HG02840 (cell line): ENCODE results near the gene MAP4K2.

Source experiments
- ATAC-seq: cut with Tn5 transposase; IDR thresholded peaks from one replicate; pipeline ENCODE4 v1.9.1; 2021; ENCODE audit warnings: mild to moderate bottlenecking, moderate library complexity, moderate number of reproducible peaks; ENCODE audit not compliant: unreplicated experiment, low FRiP score

The MAP4K2 gene

DNA sequence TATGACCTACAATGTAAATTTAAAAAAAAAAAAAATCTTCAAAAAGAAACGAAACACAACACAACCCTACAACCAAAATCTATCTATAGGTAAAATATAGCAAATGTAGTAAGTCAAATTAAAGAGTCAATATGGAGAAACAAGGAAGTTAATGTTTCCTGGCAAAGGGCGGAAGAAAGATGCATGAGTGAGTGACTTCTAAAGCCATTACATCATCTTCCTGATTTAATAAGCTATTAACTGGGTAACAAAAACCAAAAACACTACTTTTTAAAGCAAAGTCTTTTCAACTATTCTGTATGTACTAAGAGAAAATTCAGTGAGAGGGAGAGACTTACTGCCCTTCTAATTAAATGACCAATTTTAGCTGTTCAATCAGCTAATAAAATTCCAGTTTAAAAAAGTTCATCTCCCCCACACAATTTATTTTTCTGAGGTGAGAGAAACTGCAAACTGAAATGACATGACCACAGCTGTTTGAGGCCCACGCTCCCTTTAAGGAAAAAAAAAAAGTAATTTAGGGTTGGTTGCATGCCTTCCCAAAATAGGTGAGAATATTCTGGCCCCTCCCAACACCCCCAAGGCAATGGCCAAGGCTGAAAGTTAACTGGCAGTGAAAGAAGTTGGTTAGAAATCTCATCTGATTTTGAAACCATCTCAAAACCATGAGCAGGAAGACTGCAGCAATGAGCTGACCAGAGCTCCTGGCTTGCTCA is 30.6 kb downstream of the MAP4K2 start:
- no peak for ATAC-seq

DNA sequence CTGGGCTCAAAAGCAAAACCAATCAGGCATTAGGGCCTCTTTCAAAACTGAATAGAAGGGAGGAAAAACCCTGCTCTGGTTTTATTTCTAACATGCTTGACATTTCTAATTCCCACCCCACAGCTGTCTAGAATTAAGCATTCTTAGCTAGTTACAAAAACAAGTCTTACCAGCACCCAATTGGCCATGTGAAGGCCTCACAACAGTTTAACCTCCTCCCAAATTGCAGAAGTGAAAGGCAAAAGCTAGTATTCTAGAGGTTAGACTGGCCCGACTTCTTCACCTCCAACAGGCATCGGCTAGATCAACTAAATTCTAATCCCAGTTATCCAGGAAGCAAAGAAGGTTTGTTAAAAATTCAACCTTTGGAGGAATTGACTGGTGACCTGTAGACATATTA is 31.2 kb downstream of the MAP4K2 start:
- ATAC-seq: no peak

DNA sequence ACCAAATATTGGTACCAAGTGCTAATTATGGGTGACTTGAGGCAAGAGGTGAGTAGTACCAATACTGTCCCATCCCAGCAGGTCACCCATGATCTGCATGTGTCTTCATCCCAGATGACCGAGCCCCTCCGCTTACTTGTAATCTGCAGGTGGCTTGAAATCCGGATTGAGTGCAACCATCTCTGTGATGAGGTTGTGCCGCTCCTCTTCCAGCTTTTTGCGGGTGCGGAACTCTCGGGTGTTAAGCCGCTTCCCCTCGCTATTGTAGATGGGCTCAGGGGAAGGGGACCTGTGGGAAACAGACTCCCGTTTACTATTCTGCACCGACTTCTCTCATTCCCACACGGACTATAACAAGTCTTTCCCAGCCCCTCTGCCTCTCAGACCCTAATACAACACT is 32.9 kb downstream of the MAP4K2 start:
- ATAC-seq: no peak

DNA sequence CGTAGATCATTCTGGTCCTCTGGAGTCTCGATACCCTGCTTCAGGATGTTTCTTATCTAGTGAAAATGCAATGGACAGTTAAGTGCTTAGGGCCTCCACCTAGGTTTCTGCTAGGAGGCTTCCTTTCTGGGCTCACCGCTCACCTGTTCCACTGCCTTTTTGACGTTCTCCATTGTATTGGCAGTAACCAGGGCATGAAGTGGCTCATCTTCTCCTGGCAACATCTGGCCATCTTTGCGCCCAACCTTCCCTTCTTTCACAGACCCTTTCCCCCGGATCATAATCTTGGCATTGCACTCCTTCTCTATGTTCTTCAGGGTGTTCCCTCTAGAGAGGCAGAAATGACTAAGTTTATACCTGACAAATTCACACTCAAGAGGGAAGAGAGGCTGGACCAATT is 33.7 kb downstream of the MAP4K2 start:
- no peak for ATAC-seq

DNA sequence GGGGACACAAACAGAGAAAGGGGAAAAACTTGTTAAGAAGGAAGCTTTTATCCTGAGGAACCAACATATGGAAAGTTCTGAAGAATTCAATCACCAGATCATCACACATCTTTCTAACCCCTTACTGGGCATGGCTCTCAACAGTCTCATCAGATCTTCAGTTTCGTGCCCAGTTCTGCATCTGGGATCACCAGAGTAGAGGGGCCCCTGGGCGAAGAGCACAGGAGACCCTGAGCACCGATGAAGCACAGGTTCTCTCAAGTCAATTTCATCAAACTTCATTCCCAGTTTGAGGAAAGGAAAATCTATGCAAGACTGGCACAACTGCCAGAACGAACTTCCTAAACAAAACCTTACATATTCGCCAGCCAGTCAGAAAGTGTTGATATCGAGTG is 34.7 kb downstream of the MAP4K2 start:
- no peak for ATAC-seq

DNA sequence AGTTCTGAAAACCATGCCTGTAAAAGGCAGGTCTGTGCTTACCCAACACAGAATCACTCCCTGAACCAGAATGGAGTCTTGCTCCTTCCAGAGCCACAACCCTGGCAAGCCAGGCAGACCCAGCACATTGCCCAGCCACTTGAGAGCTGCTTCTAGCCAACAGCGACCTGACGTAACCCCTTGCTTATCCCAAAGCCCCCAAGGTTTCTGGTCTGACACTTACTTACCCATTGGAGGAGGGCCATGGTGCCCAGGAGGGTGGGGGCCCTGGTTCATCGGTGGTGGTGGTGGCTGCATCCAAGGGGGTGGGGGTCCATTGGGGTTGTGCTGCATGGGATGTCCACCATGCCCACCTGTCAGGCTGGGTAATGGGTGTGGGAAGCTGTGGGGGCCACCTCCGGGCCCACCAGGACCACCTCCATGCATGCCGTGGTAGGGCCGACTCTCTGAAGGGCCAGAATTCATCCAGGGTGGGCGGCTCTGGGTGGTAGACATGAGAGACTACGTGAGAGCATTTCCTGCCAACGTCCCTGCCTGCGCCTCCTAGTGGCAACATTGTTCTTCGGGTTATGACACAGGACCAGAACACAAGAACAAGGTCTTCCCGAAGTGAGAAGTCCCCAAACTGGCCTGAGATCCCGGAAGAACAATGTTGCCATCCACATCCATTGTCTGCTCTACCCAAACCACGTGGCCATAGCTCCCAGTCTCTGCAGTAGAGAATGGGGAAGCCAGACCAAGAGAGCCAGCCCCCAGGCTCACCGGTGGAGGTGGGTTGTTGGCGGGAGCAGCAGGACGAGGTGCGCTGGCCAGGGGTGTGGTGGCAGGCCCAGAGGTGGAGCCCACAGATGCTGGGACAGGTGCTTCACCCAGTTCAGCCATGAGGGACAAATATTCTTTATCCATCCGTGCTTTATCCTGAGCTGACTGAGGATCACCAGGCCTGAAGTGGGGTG is 35.4 kb downstream of the MAP4K2 start:
- no peak for ATAC-seq

DNA sequence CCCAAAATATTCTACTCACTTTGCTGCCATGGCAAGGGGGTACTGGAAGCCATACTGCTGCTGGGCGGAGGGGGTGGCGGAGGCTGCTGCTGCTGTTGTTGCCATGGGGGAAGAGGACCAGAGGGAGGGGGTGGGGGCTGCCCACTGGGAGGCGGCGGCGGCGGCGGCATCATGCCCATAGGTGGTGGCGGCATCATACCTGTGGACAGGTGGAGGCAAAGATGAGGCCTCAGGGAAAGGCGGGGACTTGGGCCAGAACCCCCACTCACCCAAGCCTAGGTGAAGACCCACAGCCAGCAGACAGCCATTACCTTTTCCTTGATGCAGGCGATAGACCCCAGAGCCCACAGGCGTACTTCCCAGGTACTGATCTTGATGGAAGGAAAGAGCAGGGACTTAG is 36.1 kb downstream of the MAP4K2 start:
- ATAC-seq: no peak

DNA sequence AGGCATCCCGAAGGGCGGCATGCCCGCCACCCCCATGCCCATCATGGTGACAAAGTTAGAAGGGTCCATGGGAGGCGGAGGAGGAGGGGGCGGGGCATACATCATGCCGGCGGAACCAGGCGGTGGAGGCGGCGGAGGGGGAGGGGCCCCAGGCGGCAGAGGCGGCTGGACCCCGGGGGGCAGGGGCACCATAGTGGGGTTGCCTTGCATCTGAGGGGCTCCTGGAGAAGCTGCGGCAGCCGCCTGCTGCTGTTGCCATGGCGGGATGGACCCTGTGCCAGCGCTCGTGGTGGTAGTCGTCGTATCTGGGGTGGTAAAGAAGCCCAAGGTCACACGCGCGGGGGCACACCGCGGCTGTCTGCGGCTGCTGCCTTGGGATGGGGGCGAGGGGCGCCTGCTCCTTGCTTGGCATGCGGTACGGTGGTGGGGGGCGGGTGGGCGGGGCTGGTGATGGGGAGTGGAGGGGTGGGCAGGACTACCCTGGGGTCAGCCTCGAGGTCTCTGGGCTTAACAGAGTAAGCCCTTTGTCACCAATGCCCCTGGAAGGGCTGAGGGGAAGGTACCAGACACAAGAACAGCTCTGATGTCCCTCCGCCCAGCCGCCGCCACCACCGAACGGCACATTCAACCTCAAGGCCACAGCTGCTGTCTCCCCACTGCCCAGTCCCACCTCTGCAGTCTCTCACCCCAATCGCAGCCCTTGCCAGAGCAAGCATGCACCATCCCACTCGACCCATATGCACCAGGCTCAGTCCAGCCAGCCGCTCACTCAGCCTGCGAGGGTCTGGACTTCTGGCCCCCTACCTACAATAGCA is 37.0 kb downstream of the MAP4K2 start:
- no peak for ATAC-seq

DNA sequence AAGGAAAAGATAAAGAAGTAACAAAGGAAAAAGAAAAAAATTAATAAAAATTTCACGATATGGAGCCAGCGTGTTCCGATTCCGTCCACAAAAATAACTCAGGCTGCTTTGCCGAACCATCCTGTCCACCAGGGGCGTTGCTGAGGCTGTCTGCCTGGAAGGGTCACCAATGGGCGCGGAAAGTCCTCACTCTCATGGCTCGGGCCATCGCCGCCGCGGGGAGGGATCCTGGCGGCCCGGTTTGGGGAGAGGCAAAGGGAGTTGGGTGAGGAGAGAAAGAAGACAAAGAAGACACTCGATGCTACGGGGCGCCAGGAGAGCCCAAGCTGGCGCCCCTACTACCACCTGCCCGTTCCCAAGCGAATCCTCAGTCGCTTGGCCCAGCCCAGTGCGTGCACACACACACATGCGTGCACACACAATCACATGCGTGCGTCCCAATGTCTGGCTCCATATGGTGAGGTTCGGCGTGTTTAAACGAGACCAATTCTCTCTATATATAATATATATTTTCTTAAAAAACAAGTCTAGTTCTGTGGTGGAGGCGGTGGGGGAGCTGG is 37.6 kb downstream of the MAP4K2 start:
- ATAC-seq: no peak

DNA sequence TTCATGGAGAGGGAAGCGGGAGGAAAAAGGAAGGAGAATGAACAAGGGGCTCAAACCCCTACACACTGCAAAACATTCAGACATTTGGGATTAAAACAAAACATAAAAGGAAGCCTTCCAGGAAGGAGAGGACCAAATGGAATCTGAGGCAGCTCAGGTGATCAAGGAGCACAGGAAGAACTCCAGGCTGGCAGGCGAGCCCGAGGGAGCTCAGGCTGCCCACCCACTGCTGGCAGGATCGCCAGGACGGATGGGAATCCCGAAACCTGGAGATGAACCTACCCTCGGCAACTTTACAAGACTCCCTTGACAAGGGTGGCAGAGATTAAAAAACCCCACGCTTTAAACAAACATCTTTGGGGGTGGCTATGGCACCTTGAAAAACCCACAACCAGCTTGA is 38.3 kb downstream of the MAP4K2 start:
- no peak for ATAC-seq

DNA sequence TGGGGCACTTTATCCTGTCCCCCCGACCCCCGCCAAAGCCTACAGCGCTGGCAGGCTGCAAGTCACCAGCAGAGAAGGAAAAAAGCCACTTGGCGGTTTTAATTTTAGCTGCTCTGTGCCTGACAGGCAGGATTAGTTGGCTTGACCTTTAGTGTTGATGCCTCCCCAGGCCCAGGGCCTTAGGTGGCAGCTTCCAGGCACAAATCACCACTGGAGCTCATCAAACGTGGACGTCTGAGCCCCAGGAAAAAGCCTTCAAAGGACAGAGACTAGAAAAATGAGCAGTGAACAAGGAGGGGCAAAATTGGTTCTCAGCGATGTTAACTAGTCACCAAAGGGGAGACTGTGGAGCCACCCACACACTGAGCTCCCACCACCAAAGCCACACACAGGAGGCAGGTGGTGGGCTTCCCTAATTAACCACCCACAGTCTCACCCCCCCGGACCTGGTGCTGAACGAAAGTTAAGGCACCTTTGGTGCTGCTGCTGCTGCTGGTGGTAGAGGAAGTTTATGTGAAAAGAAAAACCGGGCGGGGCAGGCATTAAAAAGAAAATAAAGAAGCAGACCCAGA is 38.9 kb downstream of the MAP4K2 start:
- ATAC-seq: no peak

DNA sequence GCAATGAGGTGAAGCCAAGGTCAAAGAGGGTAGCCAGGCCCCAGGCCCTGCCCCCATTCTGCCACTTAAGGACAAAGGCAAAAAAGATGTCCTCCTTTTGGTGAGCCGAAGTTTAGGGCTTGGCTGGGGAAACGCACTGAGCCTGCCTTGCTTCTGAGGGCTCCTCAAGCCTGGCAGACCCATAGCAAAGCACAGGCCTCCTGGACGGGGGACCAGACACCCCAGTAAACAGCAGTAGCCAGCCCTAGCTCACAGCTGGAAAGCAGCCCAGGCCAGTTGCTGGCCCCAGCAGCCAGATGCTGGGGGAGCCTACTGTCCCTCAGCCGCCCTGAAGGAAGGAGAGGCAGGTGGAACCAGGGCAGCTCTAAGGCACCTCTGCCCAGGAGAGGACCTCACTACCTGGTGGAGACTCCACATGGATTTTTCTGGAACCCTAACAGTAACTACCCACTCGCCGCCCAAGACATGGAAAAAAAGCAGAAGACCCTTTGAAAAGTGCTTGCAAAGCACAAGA is 39.4 kb downstream of the MAP4K2 start:
- no peak for ATAC-seq

DNA sequence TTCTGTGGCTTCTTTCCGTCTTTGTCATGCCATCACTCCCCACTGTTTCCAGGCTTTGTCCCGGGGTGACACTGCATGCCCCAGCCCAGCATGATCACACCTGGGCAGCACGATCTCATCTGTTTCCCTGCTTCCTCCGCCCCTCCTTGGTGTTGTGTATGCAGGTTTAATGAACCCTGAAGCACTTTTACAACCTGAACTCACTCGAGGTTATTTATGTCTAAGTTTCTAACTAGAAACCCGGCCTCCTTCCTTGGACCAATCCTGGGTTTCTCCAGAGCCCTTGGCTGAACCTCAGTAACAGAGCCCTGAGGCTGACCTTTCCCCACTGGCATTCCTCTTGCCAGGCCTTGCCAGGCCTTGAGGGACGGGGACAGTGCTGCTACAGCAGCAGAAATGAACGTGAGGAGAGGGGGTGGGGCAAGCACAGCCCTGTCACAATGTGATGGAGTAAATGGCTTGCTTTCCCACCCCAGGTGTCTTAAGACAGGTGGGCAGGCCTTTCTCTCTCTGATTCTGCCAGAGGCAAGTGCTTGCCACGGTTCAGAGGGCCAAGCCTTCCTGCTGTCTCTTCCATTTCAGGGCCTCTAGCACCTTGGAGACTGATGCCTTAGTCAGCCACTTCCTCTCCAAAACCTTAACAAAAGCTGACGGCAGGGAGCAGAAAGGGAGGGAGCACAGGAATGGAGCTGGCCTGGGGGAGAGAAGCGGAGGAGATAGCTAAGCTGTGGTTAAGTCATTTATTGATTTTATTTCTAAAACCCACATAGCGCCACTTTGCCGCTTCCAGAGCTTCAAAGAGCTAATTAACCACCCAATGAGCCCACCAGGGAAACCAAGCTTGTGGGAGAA is 40.1 kb downstream of the MAP4K2 start:
- ATAC-seq: no peak

DNA sequence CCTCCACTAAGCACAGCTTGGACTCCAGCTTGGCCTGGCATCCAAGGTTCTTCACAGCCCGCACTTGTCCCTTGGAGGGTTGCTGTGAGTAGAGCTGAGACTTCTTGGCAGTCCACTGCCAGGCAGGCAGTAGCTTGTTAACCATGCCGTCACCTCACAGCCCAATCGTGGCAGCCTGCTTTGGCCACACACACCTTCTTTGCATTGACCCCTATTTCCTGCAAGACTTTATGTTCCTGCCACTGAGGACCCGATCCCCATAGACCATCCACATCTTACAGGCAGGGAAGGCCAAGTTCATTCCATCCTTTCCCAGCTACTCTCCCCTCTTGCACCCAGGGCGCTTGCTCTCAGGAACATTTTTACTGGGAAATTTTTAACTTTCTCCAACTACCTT is 40.7 kb downstream of the MAP4K2 start:
- no peak for ATAC-seq

DNA sequence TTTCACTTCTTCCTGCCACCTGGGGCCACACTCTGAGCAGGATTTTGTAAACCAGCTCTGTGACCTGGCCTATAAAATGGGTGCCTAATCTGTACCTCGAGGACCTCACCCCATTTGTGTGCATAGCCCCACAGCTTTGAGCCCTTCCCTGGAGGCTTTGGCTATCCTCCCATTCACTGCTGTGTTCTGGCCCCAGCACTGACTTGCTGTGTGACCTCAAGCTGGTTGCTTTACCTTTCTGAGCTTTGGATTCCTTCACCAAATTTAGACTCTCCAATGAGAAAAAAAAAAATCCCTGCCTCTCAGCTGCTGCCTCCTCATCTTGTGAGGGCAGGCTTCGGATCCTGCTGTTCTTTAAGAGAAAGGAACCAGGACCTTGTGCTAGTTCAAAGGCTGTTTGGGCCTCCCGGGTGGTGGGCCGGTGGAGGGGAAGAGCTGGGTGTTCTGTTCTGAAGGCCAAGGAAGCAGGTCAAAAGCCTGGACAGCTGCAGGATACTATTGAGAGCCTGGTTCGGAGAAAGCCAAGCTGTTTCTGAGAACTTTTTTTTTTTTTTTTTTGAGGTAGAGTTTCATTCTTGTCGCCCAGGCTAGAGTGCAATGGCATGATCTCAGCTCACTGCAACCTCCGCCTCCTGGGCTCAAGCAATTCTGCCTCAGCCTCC is 42.1 kb downstream of the MAP4K2 start:
- no peak for ATAC-seq

DNA sequence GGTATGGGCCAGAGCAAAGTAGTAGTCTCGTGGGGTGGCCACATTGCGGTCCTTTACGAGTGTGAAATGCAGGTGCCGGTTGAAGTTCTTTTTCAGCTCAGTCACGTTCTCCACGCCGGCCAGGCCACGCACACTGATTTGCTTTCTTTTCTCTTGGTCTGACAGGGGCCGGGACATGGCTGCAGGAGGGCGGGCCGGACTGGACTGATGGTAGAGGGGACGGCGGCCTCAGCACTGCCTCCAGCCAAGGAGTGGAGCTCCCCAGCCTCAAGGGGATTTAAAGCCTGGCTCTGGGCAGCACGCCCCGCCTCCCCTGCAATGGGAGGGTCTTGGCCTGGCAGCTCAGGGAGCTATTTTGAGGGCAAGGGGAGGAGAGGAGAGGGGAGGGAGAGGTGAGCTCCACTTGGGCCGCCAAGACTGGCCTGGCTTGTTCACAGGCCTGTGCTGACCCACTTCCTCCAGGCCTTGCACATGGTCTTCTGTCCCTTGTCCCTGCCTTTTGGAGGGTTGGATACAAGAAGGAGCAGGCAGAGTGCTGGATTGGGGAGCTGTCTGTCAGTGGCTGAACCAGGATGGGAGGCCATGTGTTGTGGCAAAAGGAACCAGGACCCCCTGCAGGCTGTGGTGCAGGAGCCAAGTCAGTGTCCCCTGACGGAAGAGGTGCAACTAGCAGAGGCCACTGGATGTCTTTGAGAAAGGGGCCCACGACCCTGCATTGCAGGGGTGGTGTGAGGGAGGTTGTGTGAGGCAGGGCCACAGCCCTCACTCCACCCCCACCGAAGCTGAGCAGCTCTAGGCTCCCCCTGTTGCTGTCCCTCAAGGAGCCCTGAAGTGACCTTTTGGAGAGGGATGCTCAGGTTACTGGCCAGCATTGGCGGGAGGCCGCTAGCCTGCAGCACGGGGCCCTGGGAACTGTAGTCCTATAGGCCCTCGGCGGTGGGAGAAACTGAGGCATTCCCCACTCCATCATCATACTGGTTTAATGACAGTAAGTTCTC is 43.0 kb downstream of the MAP4K2 start, which contains the start of gene PYGM:
Gene PYGM, minus strand, starts transcription at position 253 of the 998 bp plus-strand sequence. Its CDS starts 76 bp downstream, at position 177.
- ATAC-seq: no peak

DNA sequence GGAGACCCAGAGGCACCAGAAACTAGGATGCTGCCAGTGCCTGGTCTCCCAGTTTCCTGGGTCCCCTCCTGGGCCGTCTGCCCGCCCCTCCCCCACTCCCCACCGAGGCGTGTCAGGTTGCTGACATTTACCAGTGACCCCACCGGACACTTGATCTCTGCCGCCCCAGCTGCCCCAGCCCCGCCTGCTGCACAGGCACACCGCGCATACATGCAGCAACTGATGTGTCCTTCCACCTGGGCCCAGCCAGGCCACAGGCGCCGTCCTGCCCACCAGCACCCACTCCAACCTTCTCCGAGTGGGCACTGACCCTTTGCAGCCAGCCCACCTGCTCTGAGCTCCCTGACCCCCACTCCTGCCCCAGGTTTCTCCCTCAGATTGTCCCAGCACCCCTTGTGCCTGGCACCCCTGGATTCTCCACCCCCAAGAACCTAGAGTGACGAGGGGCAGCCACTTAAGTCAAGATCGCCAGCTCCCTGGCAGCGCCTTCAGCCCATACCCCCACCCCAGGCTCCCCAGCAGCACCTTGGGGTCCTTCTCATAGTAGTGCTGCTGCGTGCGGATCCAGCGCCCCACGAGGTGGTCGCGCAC is 43.8 kb downstream of the MAP4K2 start:
- no peak for ATAC-seq
